IMR-90 (cell line): ENCODE data around the gene SNX33. TPM values are rescaled to one million over a fixed set of nuclear protein-coding genes. Genes with fewer than 3 reads are reported as not detected.
A peak's percentile ranks its signal among the peaks of the same experiment; 100 is the strongest.
"Not testable (repeated sequence)": the region's sequence is repeated elsewhere in the genome, so short reads cannot be mapped to it uniquely, and the experiment has no call there.

Experiments
- ATAC-seq: fragments of 200-7000 bp; cut with Tn5 transposase; 2 replicates; pipeline ENCODE4 v1.9.1; 2020; ENCODE audit warnings: low read depth, mild to moderate bottlenecking, moderate library complexity
- BruUV-seq: library from RNA; stranded (reverse); fragments of 400-500 nt; replicated peaks from 2 replicates; lab custom pipeline; 2021; lab: Mats Ljungman, UMichigan
- CTCF ChIA-PET: fragments of 300-600 bp; formaldehyde crosslinking; extraction: SDS; loops from one replicate; lab custom pipeline; 2021; ENCODE audit warnings: antibody characterized with exemption; lab: Yijun Ruan, JAX
- POLR2A ChIA-PET: fragments of 300-600 bp; sonication (Branson Sonifier 250); formaldehyde crosslinking; loops from one replicate; lab custom pipeline; 2022; ENCODE audit warnings: antibody characterized with exemption; ENCODE audit not compliant: unreplicated experiment; lab: Charles Lee
- DNase-seq: peaks from one replicate; pipeline ENCODE4 v3.0.0; 2013
- H2AFZ ChIP-seq: replicated peaks from 2 replicates; pipeline ENCODE3; 2013; ENCODE audit warnings: low read length, mild to moderate bottlenecking; ENCODE audit not compliant: poor library complexity
- H2AK5ac ChIP-seq: 2 replicates; pipeline ENCODE4 v1.6.1; 2013; ENCODE audit warnings: low read depth, low read length, inconsistent platforms
- H2AK9ac ChIP-seq: replicated peaks from 2 replicates; pipeline ENCODE3; 2013; ENCODE audit warnings: mild to moderate bottlenecking, low read depth, low read length, moderate library complexity; ENCODE audit not compliant: poor library complexity
- H2BK120ac ChIP-seq: 2 replicates; pipeline ENCODE4 v1.6.1; 2013; ENCODE audit warnings: low read depth, low read length, inconsistent platforms
- H2BK15ac ChIP-seq: 3 replicates; pipeline ENCODE4 v1.6.1; 2013; ENCODE audit warnings: low read depth, low read length, inconsistent platforms
- H2BK20ac ChIP-seq: 2 replicates; pipeline ENCODE4 v1.6.1; 2013; ENCODE audit warnings: low read depth, mild to moderate bottlenecking, inconsistent platforms, low read length, moderate library complexity
- H2BK5ac ChIP-seq: 2 replicates; pipeline ENCODE4 v1.6.1; 2013; ENCODE audit warnings: mild to moderate bottlenecking, low read depth, low read length, inconsistent platforms; ENCODE audit not compliant: poor library complexity, severe bottlenecking
- H3K14ac ChIP-seq: replicated peaks from 2 replicates; pipeline ENCODE4 v1.6.1; 2013; ENCODE audit warnings: low read depth, low read length, inconsistent platforms
- H3K18ac ChIP-seq: 2 replicates; pipeline ENCODE4 v1.6.1; 2013; ENCODE audit warnings: low read depth, low read length, control low read depth
- H3K23ac ChIP-seq: 2 replicates; pipeline ENCODE4 v1.6.1; 2013; ENCODE audit warnings: low read depth, low read length, inconsistent platforms
- H3K27ac ChIP-seq: 2 replicates; pipeline ENCODE4 v1.5.1; 2013; ENCODE audit warnings: mild to moderate bottlenecking, control low read depth, low read length; ENCODE audit not compliant: insufficient read depth
- H3K27me3 ChIP-seq: 2 replicates; pipeline ENCODE4 v1.6.1; 2013; ENCODE audit warnings: low read length; ENCODE audit not compliant: control insufficient read depth, insufficient read depth
- H3K36me3 ChIP-seq: 2 replicates; pipeline ENCODE4 v1.6.1; 2013; ENCODE audit warnings: low read length, mixed read lengths; ENCODE audit not compliant: control insufficient read depth, insufficient read depth
- H3K4ac ChIP-seq: 2 replicates; pipeline ENCODE4 v1.6.1; 2013; ENCODE audit warnings: low read depth, low read length, inconsistent platforms
- H3K4me1 ChIP-seq: 2 replicates; pipeline ENCODE4 v1.6.1; 2013; ENCODE audit warnings: low read length, mixed read lengths; ENCODE audit not compliant: control insufficient read depth, insufficient read depth
- H3K4me2 ChIP-seq: 2 replicates; pipeline ENCODE4 v1.6.1; 2013; ENCODE audit warnings: low read depth, mild to moderate bottlenecking, control low read depth, low read length, moderate library complexity
- H3K4me3 ChIP-seq: 2 replicates; pipeline ENCODE4 v1.5.1; 2013; ENCODE audit warnings: low read depth, mild to moderate bottlenecking, control low read depth, low read length, moderate library complexity; ENCODE audit not compliant: insufficient read depth
- H3K56ac ChIP-seq: 2 replicates; pipeline ENCODE4 v1.6.1; 2013; ENCODE audit warnings: low read length, inconsistent platforms; ENCODE audit not compliant: insufficient read depth; ENCODE audit errors: extremely low read depth
- H3K79me1 ChIP-seq, 2 experiments: 2 replicates each; pipeline ENCODE4 v1.6.1; 2013; ENCODE audit warnings: low read length in 2 of 2, inconsistent platforms in 1 of 2, low read depth in 1 of 2
- H3K9ac ChIP-seq: 2 replicates; pipeline ENCODE4 v1.6.1; 2013; ENCODE audit warnings: low read depth, low read length, control low read depth
- H3K9me1 ChIP-seq: 2 replicates; pipeline ENCODE4 v1.6.1; 2013; ENCODE audit warnings: low read length, inconsistent platforms; ENCODE audit not compliant: insufficient read depth
- H3K9me3 ChIP-seq: 2 replicates; pipeline ENCODE4 v1.6.1; 2013; ENCODE audit warnings: low read length; ENCODE audit not compliant: control insufficient read depth, insufficient read depth
- H4K20me1 ChIP-seq: 2 replicates; pipeline ENCODE4 v1.6.1; 2013; ENCODE audit warnings: low read length, inconsistent platforms; ENCODE audit not compliant: insufficient read depth
- H4K5ac ChIP-seq: 2 replicates; pipeline ENCODE4 v1.6.1; 2013; ENCODE audit warnings: mild to moderate bottlenecking, low read depth, low read length, control low read depth
- H4K8ac ChIP-seq, 2 experiments: 2 replicates each; pipeline ENCODE4 v1.6.1; 2013; ENCODE audit warnings: low read depth in 2 of 2, low read length in 2 of 2, control low read depth in 1 of 2, inconsistent platforms in 1 of 2
- H4K91ac ChIP-seq: 2 replicates; pipeline ENCODE4 v1.6.1; 2013; ENCODE audit warnings: low read depth, low read length, inconsistent platforms; ENCODE audit not compliant: insufficient read depth
- WGBS, 2 experiments: methylation state at CpG; one replicate each; pipeline versions ENCODE4 v1.1.5 to v1.1.7; 2013; ENCODE audit warnings: missing lambda C conversion rate in 2 of 2; ENCODE audit not compliant: insufficient read length in 1 of 2; ENCODE audit errors: extremely low coverage in 2 of 2; 5-methylcytosine and 5-hydroxymethylcytosine counted together
- dilution Hi-C: fragments of 300-500 bp; cut with HindIII; formaldehyde crosslinking; loops from one replicate; pipeline ENCODE4 v1.14.3; 2018; ENCODE audit warnings: low sequenced_read_pairs; ENCODE audit not compliant: unreplicated experiment
- in situ Hi-C: fragments of 300-500 bp; cut with MboI; formaldehyde crosslinking; loops from 3 replicates; pipeline ENCODE4 v1.14.3; 2019; ENCODE audit warnings: low sequenced_read_pairs, inconsistent platforms, mixed read lengths
- intact Hi-C: fragments of 100-400 bp; cut with micrococcal nuclease; formaldehyde crosslinking; loops from 2 replicates; pipeline ENCODE4 v1.10.0; 2022
- polyA plus RNA-seq, 3 experiments: library from polyadenylated mRNA; depleted of rRNA; stranded (reverse); fragments of >200 nt; gene quantifications; 2 replicates each; pipeline ENCODE4 v1.2.3, GENCODE V29; 2012; ENCODE audit warnings: low replicate concordance in 1 of 3
- total RNA-seq: library from RNA; depleted of rRNA; stranded (reverse); fragments of >200 nt; gene quantifications from 2 replicates; pipeline ENCODE4 v1.2.3, GENCODE V29; 2012

SNX33 gene
- total and polyA plus RNA-seq, 2 of the 4 experiments (the other 2 are of a cell fraction) = 12.7 to 14.6 TPM

DNA sequence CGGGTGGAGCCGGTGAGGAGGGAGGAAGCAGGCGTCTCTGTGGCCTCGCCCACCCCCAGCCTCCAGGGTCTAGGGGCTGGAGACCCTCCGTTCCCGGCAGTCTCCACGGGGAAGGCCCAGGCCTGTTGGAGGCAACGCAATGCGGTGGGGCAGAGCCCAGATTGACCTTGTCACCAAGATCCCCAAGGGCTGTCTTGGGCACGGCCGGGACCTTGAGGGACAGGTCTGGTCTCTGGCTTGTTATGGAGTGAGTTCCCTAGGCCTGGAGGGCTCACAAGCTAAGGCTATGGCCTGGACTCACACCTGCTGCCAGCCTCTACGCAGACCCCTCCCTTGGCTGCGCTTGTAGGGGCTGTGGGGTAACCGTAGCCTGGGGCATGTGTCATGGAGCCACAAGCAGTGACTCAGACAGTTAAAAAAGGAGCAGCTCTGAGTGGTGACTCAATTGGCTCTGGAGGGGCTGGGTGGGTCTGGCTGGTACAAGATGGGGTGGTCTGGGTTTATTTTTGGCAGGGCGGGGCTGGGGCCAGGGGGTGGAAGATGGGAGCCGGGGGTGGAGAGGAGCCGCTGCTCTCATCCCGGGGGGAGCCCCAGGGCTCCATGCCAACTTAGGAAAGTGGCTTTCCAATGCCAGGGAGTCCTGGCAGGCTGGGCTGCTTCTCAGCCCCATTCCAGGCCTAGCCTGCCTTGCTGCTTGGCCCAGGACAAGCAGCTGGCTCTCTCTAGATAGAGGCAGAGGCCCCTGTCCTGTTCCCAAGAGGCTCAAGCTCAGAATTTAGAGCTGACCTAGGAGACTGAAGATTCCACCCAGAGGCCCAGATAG lies 55.9 kb downstream of the SNX33 start:
- H3K56ac ChIP-seq, BruUV-seq, H3K27me3 ChIP-seq, H3K14ac ChIP-seq, H2BK15ac ChIP-seq, H3K9me3 ChIP-seq, POLR2A ChIA-PET, H3K23ac ChIP-seq, H3K4me3 ChIP-seq, H3K36me3 ChIP-seq, H3K27ac ChIP-seq, in situ Hi-C loops, intact Hi-C loops, H2AFZ ChIP-seq, dilution Hi-C loops, H3K4me2 ChIP-seq, H3K9me1 ChIP-seq, H3K18ac ChIP-seq, CTCF ChIA-PET, H3K9ac ChIP-seq, H4K5ac ChIP-seq, DNase-seq, H4K20me1 ChIP-seq: not testable (repeated sequence)
- Histone ChIP-seq H2BK5ac (peak overlapping the region; percentile 50), H3K4me1 (peaks cover 17% of the 10 kb centered on the region), H4K8ac (peak overlapping the region in 1 of 2 experiments; percentile 33; a peak in 1 of 4 replicates), H2AK5ac (peak overlapping the region; percentile 64; the same call in 1 of the 2 replicates), H2AK9ac (peak overlapping the region; percentile 84), H4K91ac (peak overlapping the region; percentile 52), H3K79me1 (peaks cover 5 to 52% of the 10 kb centered on the region in 2 experiments), H2BK120ac (peak overlapping the region; percentile 64), H3K4ac (peak overlapping the region; percentile 43; the same call in 1 of the 2 replicates), H2BK20ac (0 out of 2 replicates have a peak overlapping the region, but pooled peaks have one; percentile 35)
- no CpG with 5 or more reads among the region's 18 CpGs for WGBS, 2 experiments
- ATAC-seq = peak; percentile 63
